SKM-1 treated with dmso at 0.1 percent for 144 hours (cell line): ENCODE results near the gene CFC1.
"Not testable (repeated sequence)": the region's sequence is repeated elsewhere in the genome, so short reads cannot be mapped to it uniquely, and the experiment has no call there.

Source experiments
- DNase-seq: peaks from one replicate; lab custom pipeline; 2025; ENCODE audit not compliant: unreplicated experiment; lab: John Stamatoyannopoulos, UW

Gene CFC1

DNA sequence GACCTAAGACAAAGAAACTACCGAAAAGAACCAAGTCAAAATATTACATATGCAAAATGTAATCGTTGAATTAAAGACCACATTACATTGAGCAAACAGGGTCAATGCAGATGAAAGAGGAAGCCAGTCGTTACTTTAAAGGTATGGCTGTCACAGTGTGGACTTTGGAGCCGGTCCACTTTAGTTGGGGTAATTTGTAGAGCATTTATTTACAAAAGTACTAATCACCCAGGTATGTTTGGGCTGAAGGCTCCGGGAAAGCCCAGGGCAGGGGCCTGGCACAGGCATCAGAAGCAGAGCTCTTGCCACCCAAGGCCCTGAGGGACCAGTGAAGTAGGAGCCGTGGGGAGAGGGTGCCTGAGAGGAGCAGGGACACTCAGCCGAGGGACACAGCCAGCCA, 15.8 kb downstream of the CFC1 start:
- DNase-seq = not testable (repeated sequence)

DNA sequence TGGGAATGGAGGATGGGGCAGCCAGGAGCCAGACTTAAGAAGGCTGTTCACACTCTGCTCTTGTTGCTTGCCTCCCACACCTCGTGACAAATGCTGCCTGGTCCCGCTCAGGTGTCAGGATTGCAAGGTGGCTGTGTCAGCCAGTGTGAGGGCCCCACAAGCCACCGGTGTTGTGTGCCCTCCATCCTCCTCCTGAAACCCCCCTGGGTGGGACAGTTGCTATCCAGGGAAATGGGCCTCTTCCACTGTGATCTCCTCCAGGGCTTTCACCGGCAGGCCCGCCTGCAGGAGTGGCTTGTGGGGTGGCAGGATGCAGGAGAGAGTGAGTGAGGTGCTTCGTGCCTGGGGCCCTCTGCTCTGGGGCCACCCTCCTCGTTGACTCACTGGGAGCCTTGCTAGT, 16.4 kb downstream of the CFC1 start:
- DNase-seq = not testable (repeated sequence)

DNA sequence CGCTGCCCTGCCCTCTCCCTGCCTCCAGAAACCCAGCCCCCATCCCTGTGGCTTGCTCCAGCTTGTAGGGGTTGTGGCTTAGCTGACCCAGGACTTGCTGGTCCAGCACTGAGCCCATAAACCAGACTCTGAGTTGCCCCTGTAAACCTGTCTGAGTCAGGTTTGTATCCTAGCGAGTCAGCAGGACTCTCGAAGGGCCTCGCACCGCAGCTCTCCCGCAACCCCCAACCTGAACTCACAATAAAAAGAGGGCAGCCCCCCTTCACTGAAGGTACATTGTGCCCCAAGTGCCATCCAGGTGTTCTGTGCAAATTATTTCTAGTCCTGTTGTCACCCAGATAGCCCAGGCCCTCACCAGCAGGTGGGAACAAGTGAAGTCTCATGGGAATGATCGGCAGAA, 17.9 kb downstream of the CFC1 start:
- DNase-seq = not testable (repeated sequence)

DNA sequence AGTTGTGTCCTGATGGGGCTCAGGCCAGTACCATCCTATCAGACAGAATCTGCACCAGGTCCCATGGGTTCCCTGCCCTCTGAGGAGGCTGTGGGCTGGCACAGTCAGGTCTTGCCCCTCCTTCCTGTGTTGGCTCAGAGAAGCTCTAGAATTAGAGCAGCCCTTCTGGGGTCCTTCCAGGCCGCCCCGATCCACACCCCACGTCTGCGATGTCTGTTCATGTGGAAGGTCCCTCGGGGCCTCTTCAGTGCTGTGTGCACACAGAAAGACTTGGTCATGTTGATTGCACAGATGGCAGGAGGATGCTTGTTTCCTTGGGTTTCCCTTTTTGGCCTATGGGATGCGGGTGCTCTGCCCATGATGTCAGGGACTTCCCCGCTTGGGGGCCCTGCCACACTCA, 20.3 kb downstream of the CFC1 start:
- not testable (repeated sequence) for DNase-seq

DNA sequence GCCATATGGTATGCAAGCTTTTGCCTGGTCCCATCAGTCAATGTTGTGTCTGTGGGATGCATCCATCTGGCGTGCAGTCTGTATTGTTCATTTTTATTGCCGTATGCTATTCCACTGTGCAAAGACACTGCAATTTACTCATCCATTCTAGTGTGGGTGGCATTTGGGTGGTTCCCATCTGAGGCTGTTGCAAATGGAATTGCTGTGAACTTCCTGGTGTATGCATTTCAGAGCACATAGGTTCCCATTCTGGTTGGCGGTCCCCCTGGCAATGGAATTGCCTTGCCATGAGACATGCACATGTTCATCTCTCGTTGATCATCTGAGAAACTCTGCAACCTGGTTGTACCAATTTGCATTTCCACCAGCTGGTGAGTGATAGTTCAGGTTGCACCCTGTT, 21.8 kb downstream of the CFC1 start:
- DNase-seq = not testable (repeated sequence)

DNA sequence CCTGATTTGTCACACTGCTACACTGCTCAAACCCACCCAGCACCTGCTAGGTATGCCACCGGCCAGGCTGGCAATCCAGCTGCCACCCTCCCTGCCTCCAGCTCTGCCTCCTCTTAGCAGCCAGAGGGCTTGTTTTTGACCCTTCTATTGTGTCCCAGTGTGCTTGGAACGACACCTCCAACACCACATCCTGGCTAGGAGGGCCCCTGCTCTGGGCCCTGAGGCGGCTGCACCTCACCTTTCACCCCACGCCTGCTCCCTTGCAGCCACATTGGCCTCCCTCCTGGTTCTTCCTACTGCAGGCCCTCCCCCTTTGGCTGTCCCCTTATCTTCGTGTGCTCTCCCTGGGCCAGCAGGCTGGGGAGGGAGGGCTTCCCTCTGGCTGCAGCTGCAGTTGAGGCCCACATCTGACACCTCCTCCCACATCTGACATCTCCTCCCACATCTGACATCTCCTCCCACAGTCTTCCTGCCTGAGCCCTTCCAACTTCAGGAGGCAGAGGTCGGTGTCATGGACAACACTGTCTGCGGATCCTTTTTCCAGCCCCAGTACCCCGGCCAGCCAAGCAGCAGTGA, 23.1 kb downstream of the CFC1 start:
- DNase-seq = not testable (repeated sequence)

DNA sequence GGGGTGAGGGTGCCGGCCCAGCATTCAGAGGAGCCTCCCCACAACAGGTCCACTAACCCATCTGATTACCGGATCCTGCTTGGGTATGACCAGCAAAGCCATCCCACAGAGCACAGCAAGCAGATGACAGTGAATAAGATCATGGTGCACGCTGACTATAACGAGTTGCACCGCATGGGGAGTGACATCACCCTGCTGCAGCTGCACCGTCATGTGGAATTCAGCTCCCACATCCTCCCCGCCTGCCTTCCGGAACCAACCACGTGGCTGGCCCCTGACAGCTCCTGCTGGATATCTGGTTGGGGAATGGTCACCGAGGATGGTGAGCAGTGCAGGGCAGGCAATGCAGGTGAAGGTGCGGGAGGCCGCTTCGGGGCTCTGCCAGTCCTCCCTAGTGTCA, 25.1 kb downstream of the CFC1 start:
- DNase-seq = not testable (repeated sequence)

DNA sequence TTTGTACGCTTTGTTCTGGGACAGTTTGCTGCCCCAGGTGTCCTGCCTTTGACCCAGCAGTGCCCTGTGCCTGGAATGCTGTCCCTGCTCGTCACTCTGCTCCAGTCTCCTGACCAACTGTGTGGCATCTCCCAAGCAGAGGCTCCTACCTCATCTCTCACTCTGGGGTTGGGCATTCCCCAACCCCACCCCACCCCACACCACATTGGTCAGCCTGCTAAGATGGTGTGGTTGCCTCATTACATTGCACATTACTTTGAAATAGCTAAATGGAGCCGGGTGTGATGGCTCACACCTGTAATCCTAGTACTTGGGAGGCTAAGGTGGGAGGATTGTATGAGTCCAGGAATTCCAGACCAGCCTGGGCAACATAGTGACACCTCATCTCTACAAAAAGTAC, 27.4 kb downstream of the CFC1 start:
- not testable (repeated sequence) for DNase-seq

DNA sequence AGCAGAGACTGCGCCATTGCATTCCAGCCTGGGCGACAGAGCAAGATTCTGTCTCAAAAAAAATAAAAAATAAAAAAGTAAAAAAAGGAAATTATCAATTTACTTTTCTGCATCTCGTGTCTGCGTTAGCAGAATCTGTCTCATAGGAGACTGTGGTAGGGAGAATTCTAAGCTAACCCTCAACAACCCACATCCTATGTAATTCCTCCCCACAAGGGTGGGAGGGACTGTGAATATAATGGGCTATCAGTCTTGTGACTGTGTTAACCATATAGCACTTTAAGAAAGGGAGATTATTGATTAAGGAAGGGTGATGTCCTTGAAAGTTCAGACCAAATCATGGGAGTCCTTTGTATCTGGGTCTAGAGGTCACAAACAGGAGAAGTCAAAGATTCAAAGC, 33.2 kb downstream of the CFC1 start:
- not testable (repeated sequence) for DNase-seq

DNA sequence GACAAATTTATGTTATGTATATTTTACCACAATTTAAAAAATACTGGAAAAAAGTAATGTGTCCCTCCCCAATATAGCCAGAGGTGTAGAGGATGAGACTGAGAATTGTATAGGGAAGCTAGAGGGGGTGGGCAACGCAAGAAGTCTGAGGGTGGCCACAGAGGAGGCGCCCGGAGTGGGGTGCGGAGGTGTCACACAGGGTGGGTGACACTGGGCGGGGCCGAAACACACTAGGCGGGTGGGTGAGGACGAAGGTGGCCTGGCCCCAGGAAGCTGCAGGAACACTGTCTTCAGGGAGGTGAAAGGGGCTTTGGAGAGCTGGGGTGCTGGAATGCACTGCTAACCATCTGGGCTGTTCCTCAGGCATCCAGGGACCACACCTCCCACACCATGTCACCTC, 42.9 kb downstream of the CFC1 start:
- not testable (repeated sequence) for DNase-seq

DNA sequence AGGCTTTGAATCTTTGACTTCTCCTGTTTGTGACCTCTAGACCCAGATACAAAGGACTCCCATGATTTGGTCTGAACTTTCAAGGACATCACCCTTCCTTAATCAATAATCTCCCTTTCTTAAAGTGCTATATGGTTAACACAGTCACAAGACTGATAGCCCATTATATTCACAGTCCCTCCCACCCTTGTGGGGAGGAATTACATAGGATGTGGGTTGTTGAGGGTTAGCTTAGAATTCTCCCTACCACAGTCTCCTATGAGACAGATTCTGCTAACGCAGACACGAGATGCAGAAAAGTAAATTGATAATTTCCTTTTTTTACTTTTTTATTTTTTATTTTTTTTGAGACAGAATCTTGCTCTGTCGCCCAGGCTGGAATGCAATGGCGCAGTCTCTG, 45.2 kb downstream of the CFC1 start:
- not testable (repeated sequence) for DNase-seq

DNA sequence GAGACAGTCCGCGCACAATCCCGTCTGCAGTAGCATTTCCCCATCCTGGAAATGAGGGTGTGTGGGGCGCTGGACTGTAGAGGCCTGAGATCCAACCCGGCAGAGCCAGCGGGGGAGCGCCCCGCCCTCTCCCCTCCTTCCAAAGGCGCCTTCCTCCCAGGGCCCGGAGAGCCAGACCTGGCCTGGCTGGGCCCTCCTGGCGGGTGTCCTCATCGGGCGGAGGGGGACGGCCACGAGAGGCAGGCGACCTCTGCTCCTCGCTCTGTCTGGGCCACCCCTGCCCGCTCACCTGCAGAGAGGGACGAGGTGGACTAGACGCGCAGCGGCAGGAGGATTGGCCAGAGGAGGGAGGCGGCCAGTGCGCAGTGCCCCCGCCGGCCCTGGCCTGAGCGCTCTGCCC, 49.9 kb downstream of the CFC1 start:
- DNase-seq = not testable (repeated sequence)

DNA sequence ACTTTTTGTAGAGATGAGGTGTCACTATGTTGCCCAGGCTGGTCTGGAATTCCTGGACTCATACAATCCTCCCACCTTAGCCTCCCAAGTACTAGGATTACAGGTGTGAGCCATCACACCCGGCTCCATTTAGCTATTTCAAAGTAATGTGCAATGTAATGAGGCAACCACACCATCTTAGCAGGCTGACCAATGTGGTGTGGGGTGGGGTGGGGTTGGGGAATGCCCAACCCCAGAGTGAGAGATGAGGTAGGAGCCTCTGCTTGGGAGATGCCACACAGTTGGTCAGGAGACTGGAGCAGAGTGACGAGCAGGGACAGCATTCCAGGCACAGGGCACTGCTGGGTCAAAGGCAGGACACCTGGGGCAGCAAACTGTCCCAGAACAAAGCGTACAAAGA, 51.0 kb downstream of the CFC1 start:
- not testable (repeated sequence) for DNase-seq

DNA sequence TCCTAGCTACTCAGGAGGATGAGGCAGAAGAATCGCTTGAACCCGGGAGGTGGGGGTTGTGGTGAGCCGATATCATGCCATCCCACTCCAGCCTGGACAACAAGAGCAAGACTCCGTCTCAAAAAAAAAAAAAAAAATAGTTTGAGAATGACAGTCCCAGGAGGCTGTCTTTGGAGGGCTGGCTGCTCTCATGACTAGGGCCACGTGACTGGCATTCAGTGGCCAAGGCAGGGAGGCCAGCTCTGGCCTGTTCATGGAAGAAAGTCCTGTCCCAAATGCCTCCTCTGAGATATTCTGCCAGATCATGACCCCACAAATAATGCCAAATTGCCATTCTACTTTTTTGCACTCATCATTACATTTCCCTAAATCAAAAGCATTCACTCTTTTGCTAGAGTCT, 54.4 kb downstream of the CFC1 start:
- not testable (repeated sequence) for DNase-seq

DNA sequence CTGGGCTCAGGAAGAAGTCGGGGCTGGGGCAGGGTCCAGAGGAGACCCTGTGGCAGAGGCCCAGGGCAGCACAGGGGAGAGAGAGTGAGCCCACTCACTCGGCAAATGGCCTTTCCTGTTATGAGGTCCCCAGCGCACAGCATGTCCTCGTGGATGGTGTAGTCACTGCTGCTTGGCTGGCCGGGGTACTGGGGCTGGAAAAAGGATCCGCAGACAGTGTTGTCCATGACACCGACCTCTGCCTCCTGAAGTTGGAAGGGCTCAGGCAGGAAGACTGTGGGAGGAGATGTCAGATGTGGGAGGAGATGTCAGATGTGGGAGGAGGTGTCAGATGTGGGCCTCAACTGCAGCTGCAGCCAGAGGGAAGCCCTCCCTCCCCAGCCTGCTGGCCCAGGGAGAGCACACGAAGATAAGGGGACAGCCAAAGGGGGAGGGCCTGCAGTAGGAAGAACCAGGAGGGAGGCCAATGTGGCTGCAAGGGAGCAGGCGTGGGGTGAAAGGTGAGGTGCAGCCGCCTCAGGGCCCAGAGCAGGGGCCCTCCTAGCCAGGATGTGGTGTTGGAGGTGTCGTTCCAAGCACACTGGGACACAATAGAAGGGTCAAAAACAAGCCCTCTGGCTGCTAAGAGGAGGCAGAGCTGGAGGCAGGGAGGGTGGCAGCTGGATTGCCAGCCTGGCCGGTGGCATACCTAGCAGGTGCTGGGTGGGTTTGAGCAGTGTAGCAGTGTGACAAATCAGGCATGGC, 55.4 kb downstream of the CFC1 start:
- not testable (repeated sequence) for DNase-seq

DNA sequence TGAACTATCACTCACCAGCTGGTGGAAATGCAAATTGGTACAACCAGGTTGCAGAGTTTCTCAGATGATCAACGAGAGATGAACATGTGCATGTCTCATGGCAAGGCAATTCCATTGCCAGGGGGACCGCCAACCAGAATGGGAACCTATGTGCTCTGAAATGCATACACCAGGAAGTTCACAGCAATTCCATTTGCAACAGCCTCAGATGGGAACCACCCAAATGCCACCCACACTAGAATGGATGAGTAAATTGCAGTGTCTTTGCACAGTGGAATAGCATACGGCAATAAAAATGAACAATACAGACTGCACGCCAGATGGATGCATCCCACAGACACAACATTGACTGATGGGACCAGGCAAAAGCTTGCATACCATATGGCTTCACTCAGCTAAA, 56.6 kb downstream of the CFC1 start:
- not testable (repeated sequence) for DNase-seq
